LNCAP (cell line): ENCODE results near the gene FRAS1.

Experiments
- CTCF ChIP-seq: fragments of 450-650 bp; IDR thresholded peaks from 2 replicates; pipeline ENCODE4 v1.5.1; 2017; ENCODE audit warnings: mild to moderate bottlenecking

FRAS1 gene

GRCh38 chr4:78099058-78099457, 41.9 kb downstream of the FRAS1 start:
- TF ChIP-seq CTCF: no peak

- TF ChIP-seq CTCF: no peak
Observed at GRCh38 chr4:78100060-78100459, 42.9 kb downstream of the FRAS1 start.

GRCh38 chr4:78119698-78120097, 62.6 kb downstream of the FRAS1 start:
- no peak for TF ChIP-seq CTCF

GRCh38 chr4:78120144-78120880, 63.2 kb downstream of the FRAS1 start:
- no peak for TF ChIP-seq CTCF

GRCh38 chr4:78121338-78121904, 64.3 kb downstream of the FRAS1 start:
- no peak for TF ChIP-seq CTCF

- no peak for TF ChIP-seq CTCF
Observed at GRCh38 chr4:78129383-78130108, 72.4 kb downstream of the FRAS1 start.

- TF ChIP-seq CTCF: no peak
Observed at GRCh38 chr4:78131403-78131802, 74.3 kb downstream of the FRAS1 start.
